ENCODE results near the gene CAV1.

DNA sequence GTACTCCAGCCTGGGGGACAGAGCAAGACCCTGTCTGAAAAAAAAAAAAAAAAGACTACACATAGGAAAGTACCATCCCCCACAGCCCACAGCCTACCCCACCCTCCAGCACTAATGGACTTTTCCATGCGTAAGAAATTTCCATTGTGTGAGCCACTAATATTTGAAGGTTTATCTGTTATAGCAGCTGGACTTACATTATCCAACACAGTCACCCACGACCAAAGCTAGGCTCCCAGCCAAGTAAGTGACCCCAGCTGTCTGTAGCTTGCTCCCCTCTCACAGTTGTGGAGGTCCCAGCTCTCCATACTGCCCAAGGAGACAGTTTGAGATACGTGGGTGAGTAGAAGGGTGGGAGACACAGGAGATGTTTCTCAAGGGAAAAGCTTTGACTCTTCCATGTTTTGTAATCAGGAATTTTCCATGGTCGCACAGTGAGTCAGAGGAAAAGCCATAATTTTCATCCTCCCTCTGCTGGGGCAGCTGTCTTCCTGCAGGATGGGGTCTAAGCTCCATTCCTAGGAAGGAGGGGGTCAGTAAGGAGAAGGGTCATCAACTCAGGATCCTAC lies 57.4 kb downstream of the CAV1 start:
- TF ChIP-seq, protein P1, sequence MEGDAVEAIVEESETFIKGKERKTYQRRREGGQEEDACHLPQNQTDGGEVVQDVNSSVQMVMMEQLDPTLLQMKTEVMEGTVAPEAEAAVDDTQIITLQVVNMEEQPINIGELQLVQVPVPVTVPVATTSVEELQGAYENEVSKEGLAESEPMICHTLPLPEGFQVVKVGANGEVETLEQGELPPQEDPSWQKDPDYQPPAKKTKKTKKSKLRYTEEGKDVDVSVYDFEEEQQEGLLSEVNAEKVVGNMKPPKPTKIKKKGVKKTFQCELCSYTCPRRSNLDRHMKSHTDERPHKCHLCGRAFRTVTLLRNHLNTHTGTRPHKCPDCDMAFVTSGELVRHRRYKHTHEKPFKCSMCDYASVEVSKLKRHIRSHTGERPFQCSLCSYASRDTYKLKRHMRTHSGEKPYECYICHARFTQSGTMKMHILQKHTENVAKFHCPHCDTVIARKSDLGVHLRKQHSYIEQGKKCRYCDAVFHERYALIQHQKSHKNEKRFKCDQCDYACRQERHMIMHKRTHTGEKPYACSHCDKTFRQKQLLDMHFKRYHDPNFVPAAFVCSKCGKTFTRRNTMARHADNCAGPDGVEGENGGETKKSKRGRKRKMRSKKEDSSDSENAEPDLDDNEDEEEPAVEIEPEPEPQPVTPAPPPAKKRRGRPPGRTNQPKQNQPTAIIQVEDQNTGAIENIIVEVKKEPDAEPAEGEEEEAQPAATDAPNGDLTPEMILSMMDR (IDR thresholded peaks at IDR 0.05) = no peak
- no peak for TF ChIP-seq POLR2AphosphoS5 (IDR thresholded peaks at IDR 0.05)
- TF ChIP-seq POLR2A (IDR thresholded peaks at IDR 0.05) = no peak
